NCI-H128 (cell line): ENCODE measurements around the gene KNOP1.
A peak's percentile ranks its signal among the peaks of the same experiment; 100 is the strongest.

Experiments
- DNase-seq: peaks from one replicate; lab custom pipeline; 2025; ENCODE audit not compliant: unreplicated experiment; lab: John Stamatoyannopoulos, UW

The KNOP1 gene, protein sequence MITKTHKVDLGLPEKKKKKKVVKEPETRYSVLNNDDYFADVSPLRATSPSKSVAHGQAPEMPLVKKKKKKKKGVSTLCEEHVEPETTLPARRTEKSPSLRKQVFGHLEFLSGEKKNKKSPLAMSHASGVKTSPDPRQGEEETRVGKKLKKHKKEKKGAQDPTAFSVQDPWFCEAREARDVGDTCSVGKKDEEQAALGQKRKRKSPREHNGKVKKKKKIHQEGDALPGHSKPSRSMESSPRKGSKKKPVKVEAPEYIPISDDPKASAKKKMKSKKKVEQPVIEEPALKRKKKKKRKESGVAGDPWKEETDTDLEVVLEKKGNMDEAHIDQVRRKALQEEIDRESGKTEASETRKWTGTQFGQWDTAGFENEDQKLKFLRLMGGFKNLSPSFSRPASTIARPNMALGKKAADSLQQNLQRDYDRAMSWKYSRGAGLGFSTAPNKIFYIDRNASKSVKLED

DNA sequence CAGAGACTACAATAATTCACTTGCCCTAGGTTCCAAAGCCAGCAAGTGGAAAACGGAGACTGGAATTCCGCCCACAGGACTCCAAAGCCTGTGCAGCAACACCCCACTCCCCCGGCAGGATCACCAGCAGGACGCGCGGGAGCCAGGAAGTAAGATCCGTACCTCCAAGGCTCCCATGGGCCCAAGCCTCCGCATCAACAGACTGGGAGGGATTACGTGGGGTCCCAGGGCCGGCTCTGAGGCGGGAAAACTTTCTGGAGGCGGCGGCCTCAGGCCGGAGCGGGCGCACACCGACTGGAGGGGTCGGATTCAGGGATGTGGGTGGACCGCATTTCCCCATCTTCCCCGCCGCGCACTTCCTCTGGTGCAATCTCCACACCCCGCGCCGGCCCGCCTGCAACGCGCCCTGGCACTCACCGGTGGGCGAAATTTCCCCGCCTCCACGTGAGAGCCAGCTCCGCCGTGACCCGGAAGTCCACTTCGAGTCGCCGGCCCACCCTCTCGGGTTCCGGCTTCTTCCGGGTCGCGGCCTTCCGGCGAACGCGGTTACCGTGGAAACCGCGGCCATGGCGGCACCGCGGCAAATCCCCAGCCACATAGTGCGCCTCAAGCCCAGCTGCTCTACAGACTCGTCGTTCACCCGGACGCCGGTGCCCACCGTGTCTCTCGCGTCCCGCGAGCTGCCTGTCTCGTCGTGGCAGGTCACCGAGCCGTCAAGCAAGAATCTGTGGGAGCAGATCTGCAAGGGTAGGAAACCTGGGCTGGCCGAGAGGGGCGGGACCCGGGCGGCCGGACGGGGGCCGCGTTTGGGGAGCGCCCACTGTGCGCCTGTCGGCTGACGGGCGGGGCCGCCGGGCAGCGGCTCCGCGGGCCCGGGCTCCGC lies at the start of gene KNOP1, which contains the start of gene IQCK:
TSS of gene KNOP1 (minus strand) at position 487 of the 883 bp plus-strand sequence. CDS start 3,192 bp downstream, outside the sequence.
TSS of gene IQCK (plus strand) at position 531 of the 883 bp plus-strand sequence. CDS start at position 567, 36 bp downstream.
- DNase-seq, result peak; percentile 61

DNA sequence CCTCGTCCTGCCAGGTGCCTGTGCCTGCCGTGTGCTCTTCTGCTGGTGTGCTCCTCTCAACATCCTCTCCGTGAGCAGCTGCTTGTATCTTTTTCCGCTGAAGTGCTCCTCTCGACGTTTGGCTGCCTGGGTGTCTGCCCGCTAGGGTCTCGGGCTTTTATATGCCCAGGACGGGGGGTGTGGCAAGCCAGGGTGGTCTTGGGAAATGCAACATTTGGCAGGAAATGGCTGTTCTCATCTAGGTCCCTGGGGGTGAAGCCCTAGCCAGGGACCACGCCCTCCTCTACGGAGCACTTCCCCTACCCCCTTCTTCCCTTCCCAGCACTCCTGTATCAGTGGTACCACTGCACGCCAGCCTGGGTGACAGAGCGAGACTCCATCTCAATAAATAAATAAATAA lies 49.5 kb upstream of the KNOP1 start:
- no peak for DNase-seq

DNA sequence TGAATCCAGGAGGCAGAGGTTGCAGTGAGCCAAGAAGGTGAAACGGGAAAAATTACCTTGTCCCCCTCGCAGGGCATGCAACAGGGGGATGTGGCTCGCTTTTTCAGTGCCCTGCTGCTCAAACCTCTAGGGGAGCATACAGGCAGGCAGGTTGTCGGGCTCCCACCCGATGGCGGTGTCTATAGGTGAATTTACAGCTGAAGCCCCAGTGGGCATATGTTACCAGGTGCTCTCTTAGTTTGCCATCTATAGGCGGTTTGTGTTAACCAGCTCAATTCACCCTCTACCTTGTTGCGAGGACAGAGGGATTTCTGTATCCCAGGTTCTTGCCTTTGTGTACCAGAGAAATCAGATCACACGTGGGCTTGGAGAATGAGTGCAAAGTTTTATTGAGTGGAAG lies 49.0 kb upstream of the KNOP1 start:
- no peak for DNase-seq

DNA sequence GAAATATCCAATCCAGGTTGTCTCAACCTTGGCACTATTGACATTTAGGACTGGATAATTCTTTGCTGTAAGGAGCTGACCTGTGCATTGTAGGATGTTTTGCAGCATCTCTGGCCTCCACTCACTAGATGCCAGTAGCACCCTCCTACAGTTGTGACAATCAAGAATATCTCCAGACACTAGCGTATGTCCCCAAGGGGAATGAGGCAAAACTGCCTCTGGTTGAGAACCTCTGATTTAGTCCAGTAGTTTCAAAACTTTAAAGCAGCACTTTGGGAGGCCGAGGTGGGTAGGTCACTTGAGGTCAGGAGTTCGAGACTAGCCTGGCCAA lies 48.5 kb upstream of the KNOP1 start:
- no peak for DNase-seq

DNA sequence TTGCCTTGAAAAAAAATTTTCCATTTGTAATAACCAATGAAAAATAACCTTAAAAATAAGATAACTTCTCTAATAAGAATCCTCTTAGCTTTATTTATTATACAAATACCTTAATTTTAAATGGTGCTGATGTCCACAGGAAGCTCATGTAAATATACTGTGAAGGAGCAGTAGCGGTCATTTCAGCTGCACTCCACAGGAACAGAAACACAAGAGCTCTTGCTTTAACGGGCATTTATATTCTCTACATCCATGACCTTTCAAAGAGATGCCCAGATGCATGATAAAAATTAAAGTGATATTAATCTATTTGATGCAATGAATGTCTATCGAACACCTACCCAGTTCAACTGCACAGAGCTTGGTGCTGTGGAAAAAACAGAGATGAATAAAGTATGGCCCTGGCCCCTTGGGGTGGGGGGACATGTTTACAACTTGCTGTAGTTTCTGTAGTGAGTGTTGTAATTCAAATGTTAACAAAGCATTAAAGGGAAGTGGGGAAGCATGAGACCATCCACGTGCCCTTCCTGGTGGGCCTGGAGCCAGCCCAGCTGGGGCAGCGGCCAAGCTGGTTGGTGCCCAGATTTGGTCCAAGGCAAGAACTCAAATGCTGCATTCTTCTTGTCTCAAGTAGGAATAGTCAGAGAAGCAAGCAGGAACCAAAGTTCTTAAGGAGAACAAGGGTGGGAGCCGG lies 48.0 kb upstream of the KNOP1 start:
- no peak for DNase-seq

DNA sequence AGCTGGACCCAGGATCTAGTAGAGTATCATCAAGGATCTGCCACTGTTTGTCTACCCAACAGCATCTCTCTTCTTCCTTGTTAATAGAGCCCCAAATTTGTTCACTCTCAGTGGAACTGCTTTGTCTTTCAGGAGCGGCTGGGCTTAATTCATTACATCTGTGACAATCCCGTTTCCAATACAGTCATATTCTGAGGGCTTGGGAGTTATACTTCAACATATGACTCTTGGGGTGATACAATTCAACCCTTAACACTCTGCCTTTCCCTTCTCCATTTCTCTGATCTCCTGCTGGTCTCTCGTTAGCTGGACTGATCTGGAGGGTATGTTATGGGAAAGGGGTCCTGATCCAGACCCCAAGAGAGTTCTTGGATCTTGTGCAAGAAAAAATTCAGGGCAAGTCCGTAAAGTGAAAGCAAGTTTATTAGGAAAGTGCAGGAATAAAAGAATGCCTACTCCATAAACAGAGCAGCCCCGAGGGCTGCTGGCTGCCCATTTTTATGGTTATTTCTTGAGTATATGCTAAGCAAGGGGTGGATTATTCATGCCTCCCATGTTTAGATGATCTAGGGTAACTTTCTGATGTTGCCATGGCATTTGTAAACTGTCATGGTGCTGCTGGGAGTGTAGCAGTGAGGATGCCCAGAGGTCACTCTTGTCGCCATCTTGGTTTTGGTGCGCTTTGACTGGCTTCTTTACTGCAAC lies 42.5 kb upstream of the KNOP1 start:
- DNase-seq, result no peak

DNA sequence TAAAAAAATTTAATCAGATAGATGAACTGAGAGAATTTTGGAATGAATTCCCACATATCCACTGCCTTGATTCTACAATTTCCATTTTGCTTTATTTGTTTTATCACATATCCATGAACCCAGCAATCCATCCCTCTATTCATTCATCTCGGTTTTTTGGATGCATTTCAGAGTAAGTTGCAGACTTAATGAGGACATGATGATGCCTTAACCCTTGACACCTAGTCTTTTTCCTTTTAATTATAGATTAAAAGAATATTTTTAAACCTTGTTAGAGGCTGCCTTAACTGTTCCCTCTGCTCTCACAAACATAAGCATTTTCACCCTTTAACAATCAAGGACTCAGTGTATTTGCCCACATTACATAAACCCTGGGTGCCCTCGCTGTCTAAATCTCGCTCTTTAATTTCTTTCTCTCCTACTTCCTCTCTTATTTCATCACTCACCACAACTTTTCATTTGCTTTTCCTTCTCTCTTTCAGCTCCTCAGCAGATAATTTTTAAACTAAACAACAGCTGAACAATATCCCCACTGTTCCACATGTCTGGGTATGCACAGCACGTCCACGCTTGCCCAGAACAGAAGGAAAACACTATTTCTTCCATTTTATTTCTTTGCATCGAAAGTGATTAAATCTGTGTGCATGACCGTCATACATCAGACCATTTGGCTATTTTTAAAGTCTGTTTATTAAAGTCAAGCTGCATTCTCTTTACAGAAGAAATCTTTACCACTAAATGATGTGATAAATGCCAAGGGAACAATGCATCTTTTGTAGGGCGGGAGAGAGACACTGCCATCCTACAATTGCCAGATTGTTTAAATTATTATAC lies 40.0 kb upstream of the KNOP1 start:
- DNase-seq, result no peak

DNA sequence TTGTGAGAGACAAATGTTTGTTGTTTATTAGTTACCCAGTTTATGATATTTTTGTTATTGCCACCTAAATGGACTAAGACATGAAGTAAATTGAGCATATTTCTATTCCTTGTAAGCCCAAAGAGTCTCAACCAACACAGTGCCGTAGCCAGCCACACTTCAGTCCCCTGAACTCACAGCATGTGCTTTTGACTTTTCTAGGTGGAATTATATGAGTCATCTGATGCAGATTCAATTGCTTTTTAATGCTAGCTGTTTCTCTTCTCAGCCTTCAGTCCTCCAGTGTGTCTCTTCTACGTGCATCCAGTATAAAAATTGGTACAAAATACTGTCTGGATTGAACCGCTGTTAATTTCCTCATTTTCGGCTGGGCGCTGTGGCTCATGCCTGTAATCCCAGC lies 39.0 kb upstream of the KNOP1 start:
- DNase-seq, result no peak

DNA sequence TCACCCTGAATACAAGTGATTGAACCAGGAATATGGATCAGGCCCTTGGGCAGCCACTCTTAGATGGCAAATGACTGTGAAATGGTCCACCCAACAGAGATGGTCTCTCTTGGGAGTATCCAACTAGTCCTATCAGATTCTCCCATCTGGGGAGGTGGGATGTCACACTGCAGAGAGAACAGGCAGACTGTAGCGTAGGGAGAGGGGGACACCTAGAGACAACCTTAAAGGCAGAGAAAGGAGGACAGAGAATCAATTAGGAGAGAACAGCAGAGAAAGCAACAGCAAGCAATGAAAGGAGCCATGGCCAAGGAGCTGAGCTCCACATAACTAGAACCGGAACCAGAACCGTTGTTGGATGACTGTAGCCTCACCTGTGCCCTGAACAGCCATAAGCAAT lies 37.2 kb upstream of the KNOP1 start:
- no peak for DNase-seq

DNA sequence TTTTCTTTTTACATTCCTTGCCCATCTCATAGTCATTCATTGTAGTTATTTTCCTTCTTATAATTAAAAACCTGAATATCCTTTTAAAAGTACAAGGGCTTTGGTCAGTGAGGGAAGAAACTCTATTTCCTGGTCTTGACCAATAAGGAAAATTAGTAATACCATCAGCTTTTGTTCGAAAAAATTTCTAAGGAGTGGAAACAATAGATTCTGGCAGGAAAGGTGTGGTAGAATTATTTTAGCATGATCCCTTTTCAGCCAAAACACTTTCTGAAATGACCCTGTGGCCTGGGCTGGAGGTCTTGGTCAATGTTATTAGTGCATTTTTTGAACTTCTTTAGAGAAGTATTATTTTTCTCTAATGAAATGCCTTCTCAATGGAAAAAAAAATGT lies 36.6 kb upstream of the KNOP1 start:
- DNase-seq, result no peak

DNA sequence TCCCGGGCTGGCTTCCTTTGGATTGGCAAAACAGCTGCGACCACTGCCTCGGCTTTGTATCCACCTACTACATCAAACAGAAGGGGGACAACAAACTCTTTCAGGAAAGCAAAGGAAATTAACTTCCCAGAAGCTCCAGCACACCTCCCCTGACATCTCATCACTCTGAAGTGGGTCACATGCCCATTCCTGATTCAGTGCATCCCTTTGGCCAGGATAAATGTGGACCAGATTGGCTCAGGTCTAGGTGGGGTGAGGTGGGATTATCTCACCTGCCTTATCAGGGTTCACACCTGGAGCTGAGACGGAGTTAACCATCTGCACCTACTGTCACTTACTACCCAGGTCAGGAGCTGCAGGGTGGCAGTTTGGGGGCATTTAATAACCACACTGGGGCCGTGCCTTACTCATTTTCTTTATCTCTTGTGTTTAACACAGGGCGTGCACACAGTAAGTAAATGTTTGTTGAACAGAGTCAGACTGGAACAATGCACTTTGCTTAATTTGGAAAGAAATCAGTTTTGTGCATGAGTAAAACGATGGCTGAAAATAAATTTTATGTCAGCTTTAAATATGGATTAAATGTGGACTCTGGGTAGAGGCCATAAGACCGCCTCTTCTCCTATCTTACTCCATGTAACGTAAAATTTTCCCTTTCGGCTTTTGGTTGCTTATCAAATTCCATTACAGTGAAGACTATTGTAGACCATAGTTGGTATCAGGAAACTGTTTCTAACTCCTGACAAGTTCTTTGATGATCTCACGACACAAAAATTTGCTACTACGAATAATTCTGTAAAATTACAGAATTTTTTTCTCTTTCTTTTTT lies 36.0 kb upstream of the KNOP1 start:
- no peak for DNase-seq

DNA sequence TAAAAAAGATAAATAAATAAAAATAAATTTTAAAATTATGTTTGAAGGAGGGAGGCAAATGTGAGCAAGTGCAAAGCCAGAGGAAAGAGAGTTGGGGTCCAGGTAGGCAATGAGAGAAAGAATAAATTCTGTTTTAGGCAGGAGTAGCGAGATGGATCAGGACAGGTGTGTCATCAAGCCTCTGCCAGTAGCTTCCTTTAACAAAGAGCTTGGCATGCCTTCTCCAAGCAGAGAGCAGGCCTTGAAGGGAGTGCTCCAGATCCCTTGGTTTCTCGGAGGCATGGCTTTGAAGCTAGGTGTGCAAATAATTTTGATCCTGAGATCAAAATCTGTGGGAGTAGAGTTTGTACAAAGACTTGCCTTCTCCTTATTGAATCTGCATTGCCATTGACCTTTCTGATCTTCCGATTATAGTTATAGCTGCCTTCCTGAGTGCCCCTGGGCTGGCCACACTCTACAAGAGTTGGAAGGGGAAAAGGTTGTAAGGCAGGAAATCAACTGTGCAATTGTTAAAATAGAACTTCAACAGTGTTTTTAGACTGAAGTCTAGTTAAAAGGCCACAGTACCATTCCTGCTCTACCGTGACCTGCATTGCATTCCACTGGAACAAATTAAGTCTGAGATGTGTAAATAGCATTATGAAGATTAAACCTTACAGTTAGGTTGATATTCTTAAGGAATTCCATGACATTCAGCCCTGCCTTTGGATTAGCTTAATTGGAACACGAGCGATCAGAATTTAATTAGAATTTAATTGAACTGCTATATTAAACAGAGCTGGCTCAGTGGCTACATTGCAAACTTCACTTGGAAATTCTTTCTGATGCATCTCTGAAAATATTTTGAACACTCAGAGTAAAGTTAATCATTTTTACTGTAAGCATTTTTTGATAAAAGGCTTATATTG lies 33.7 kb upstream of the KNOP1 start:
- DNase-seq, result no peak

DNA sequence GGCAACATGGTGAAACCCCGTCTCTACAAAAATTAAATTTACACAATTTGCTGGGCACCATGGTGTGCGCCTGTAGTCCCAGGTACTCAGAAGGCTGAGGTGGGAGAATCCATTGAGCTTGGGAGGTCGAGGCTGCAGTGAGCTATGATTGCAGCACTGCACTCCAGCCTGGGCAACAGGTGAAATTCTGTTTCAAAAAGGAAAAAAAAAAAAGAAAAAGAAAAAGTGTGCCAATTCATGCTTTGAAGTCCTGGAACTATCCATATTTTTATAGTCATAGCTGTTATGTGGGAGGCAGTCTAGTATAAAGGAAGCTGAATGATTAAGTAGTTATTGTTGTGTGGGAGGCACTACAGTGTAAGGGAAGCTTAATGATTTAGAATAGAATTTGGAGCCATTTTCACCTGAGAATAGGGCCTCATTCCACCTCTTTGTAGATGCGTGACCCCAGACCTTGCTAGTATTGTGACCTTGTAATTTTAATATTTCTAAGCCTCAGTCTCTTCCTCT lies 31.6 kb upstream of the KNOP1 start:
- no peak for DNase-seq

DNA sequence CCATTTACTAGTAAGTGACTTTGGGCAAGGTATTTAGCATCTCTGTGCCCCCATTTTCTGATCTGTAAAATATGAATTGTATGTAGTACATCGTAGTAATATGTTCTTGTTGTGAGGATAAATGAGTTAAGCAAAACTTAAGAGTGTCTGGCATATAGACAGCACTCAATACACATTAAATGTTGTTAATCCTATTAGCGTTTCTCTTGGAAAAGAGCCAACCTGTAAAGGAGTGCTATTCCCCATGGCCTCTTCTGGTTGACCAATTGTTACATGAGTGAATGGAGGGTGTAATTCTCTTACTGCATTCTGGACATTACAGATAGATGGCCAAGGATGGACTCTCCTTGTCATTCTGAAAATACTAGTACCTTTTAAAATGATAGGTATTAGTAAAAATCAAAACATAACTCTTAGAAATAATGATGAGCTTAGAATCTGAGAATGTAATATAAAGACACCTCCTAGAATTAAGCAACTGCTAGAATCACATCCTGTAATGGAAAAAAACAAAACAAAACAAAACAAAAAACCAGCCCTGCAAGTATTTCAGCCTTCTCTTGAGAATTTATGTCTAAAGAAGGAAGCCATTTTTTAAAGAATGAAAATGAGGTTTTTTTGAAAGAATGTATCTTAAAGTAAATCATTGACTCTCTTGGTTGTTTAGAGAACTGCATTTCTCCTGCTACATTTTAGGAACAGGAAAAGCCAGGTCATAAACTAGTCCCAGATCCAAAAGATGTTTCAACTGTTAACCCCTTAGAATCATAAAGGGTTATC lies 30.6 kb upstream of the KNOP1 start:
- no peak for DNase-seq

DNA sequence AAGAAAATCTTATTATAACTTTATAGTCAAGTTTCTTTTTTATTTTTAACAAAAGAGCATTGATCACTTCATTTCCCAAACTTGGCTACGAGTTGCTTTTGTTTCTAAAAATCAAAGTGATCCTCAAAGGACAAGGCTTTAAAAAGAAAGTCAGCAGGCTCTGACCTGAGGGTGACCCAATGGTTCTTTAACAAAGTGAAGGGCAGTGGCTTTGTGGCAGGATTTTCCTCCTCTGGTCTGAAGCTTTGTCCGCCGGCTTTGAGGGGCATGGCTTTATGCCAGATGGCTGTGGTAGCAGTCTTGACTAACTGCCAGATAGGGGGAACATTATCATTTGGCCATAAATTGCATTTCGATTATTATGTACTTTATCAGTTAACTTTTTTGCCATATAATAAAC lies 28.5 kb upstream of the KNOP1 start:
- no peak for DNase-seq

DNA sequence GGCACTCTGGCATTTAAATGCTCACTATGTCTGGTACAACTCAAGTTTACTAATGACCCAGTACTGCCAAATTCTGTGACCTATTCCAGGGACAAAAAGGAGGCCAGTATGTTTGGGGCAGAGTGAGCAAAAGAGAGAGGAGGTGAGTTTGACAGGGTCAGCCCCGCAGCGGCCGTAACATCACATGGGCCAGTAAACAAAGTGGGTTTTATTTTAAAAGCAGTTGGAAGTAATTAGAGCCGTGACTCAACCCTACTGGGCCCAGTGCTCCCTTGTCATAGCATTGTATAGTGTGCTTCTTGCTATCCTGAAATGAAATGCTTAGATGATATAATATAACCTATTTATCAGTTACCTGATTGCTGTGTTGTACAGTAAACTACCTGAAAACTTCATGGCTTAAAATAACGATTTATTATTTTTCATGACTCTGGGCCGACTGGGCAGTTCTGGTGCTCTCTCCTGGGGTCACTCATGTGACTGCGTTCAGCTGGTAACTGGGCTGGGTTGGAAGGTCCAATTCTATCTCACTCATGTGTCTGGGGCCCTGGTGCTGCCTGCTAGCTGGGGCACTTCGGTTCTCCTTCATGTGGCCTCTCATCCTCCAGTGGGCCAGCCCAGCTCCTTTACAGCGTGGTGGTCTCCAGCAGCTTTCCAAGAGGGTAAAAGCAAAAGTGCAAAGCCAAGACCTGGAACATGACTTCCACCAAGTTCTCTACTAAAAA lies 27.4 kb upstream of the KNOP1 start:
- DNase-seq, result no peak
